Measurements from ENCODE around the gene OCIAD2. TPM values are rescaled to one million over a fixed set of nuclear protein-coding genes. Genes with fewer than 3 reads are reported as not detected.
"Not testable (repeated sequence)": the region's sequence is repeated elsewhere in the genome, so short reads cannot be mapped to it uniquely, and the experiment has no call there.

OCIAD2 gene
- total RNA-seq, 1 donor from 2014 or later = 85.4 TPM

DNA sequence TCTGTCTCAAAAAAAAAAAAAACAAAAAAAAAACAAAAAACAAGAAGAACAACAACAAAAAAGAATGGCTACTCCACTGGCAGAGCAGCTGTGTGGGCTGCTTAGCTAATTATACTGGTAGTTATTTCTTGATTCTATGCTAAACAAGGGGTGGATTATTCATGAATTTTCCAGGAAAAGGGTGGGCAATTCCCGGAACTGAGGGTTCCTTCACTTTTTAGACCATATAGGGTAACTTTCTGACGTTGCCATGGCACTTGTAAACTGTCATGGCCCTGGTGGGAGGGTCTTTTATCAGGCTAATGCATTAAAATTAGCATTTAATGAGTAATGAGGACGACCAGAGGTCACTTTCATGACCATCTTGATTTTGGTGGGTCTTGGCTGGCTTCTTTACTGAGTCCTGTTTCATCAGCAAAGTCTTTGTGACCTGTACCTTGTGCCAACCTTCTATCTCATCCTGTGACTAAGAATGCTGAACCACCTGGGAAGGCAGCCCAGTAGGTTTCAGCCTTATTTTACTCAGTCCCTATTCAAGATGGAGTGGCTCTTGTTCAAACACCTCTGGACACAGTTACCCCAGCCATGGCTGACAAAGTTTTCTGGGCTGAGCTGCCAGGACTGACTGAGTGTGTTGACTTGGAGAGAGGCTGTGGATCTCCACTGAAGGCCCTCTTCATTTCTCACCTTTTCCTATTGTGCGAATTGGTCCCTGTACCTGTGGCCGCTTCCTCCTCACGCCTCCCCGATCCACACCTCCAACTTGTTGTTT, 1.3 kb upstream of the OCIAD2 start:
- intact Hi-C loops (cut with micrococcal nuclease) = loop anchor here (5.0 kb wide), 1 partner anchor 566 kb away; the partner anchor contains the start of gene SLAIN2

DNA sequence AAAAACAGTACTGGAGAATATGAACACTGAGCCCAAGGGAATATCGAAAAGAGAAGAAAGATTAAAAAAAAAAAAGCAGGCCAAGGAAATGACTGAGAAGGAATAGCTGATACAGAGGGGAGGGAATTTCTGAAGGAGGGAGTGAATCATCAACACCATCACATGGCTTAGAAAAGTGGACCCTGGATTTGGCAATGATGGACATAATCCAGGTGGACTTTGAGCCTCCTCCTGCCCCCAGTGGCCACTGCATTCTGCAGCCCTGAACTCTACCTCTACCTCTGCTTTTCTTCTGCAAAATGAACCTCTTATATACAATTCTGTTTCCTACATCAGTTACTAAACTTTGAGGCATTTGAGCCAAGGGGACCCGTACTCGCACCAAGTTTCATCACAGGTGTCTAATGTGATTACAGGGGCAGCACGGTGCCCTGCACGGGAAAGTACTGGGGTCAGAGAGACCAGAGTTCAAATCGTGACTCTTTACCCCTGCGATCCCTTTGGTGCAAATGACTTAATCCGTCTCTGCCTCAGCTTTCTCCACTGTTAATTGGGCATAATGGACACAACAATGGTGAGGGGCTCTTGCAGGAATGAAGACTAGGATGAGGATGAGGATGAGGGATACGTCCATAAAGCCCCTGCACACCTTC, 1.1 kb downstream of the OCIAD2 start:
- intact Hi-C loops (cut with micrococcal nuclease) = loop anchor here (1.0 to 5.0 kb wide), 4 partner anchors 74 to 563 kb away; partner anchors contain the start of genes FRYL, OCIAD1 and SLAIN2

- intact Hi-C loops (cut with micrococcal nuclease) = loop anchor here (5.0 kb wide), 1 partner anchor 562 kb away; the partner anchor contains the start of gene SLAIN2
These were observed 1.9 kb downstream of the OCIAD2 start for GRCh38 chr4:48904541-48905142.

DNA sequence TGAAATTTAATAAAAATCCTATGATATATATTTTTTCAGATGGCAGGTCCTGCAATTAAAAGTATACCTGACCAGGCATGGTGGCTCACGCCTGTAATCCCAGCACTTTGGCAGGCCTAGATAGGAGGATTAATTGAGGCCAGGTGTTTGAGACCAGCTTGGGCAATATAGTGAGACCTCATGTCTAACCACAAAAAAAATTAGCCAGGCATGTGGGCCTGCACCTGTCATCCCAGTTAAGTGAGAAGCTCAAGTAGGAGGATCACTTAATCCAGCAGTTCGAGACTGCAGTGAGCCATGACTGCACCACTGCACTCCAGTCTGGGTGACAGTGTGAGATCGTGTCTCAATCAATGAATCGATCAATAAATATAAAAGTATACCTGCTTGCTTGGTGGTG, 2.5 kb downstream of the OCIAD2 start:
- intact Hi-C loops (cut with micrococcal nuclease) = no loop called here

DNA sequence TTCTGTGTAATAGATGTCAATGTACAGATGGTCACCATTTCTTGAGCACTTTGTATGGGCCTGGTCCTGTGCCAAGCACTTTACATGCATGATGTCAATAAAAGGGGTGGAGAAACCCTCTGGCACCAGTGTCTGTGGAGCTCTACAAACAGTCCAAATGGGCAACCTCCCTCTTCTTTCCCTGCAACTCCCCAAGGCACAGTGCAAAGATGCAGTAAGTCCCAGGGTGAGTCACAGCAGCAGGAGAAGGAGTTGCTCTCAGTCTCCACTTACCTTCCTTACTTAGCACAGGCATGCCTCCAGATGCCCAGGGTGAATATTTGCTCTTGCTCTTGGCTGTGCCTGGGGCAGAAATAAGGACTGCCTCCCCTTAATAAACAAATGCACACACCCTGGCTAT, 4.3 kb downstream of the OCIAD2 start:
- intact Hi-C loops (cut with micrococcal nuclease) = no loop called here

DNA sequence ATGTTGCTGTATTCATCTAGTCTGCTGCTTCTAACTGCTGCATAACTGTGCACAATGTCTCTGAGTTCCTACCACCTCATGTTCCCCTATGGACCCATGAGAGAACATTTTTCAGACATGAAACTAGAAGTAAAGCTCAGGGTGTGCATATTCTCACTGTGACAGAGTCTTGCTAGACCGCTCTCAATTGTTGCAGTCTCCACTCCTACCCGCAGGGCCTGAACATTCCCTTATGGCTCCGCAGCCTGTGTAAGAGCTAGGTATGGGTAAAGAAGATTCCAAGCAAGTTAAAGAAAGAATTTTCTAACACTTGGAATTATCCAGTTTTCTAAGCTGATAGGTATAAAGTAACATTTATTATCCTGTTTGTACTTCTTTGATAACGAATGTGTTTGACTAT, 5.4 kb downstream of the OCIAD2 start:
- intact Hi-C loops (cut with micrococcal nuclease) = no loop called here

- intact Hi-C loops (cut with micrococcal nuclease) = no loop called here
These were observed 6.6 kb downstream of the OCIAD2 start for GRCh38 chr4:48899950-48900349.

DNA sequence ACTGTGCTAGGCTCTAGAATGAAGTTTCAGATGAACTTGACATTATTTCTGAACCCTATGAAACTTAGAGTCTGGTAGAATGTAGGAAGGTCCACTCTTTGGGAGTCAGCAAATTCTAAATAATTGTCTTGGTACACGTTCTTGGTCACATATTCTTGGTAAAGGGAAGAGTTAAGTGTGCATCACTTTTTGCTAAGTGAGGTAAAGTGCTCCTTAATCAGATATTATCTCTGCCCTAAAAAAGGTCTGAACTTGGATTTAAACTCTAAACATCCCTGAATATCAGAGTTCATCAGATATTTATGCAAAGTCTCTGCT, 7.2 kb downstream of the OCIAD2 start:
- intact Hi-C loops (cut with micrococcal nuclease) = no loop called here

GRCh38 chr4:48898733-48899431, 7.7 kb downstream of the OCIAD2 start:
- intact Hi-C loops (cut with micrococcal nuclease) = no loop called here

GRCh38 chr4:48896845-48897244, 9.7 kb downstream of the OCIAD2 start:
- intact Hi-C loops (cut with micrococcal nuclease) = no loop called here

GRCh38 chr4:48891028-48891619, 15.4 kb downstream of the OCIAD2 start:
- intact Hi-C loops (cut with micrococcal nuclease) = no loop called here

GRCh38 chr4:48889750-48890149, 16.8 kb downstream of the OCIAD2 start:
- intact Hi-C loops (cut with micrococcal nuclease) = not testable (repeated sequence)

DNA sequence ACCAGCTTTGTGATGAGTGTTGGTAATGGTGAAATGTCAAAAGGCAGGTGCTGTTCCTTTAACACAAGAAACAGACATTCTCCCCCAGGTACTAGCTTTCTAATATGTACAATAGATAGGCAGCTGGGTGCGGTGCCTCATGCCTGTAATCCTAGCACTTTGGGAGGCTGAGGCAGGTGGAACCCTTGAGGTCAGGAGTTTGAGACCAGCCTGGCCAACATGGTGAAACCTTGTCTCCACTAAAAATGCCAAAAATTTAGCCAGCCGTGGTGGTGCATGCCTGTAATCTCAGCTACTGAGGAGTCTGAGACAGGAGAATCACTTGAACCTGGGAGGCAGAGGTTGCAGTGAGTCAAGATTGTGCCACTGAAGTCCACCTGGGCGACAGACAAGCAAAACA, 24.9 kb downstream of the OCIAD2 start:
- intact Hi-C loops (cut with micrococcal nuclease) = not testable (repeated sequence)

GRCh38 chr4:48879561-48880442, 26.8 kb downstream of the OCIAD2 start:
- intact Hi-C loops (cut with micrococcal nuclease) = no loop called here

GRCh38 chr4:48877827-48878535, 28.6 kb downstream of the OCIAD2 start:
- intact Hi-C loops (cut with micrococcal nuclease) = no loop called here

GRCh38 chr4:48864696-48865095, 41.9 kb downstream of the OCIAD2 start:
- intact Hi-C loops (cut with micrococcal nuclease) = not testable (repeated sequence)

DNA sequence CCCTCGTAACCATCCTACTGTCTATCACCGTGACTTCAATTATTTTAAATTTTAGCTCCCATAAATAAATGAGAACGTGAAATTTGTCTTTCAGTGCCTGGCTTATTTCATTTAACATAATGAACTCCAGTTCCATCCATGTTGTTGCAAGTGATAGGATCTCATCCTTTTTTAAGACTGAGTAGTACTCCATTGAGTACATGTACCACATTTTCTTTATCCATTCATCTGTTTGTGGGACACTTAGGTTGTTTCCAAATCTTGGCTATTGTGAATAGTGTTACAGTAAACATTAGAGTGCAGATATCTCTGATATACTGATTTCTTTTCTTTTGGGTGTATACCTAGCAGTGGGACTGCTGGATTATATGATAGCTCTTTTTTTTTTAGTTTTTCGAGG, 42.8 kb downstream of the OCIAD2 start:
- intact Hi-C loops (cut with micrococcal nuclease) = no loop called here

- intact Hi-C loops (cut with micrococcal nuclease) = no loop called here
These were observed 43.9 kb downstream of the OCIAD2 start for GRCh38 chr4:48862661-48863060.

GRCh38 chr4:48862038-48862437, 44.5 kb downstream of the OCIAD2 start:
- intact Hi-C loops (cut with micrococcal nuclease) = no loop called here

DNA sequence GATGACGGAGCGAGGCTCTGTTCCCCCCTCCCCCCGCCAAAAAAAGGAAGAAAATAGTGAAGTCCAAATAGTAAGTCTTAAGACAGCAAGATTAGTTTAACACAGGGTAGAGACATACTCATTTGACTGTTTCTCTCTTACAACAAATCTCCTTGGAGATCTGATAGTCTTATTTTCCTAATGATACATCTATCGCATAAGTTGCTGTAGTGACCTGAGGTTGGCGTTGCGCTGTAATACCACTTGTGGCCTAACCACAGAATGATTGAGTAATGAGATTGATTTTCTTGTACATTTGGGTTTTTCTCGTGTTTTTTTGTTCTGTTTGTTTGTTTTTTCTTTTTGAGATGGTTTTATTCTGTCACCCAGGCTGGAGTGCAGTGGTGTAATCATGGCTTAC, 48.4 kb downstream of the OCIAD2 start:
- intact Hi-C loops (cut with micrococcal nuclease) = no loop called here
